GM12872 (cell line): ENCODE data around the gene LRBA.

ENCODE experiments used
- TF ChIP-seq, protein P1 (sequence below): IDR thresholded peaks from 3 replicates; pipeline ENCODE4 v1.5.1; 2011; ENCODE audit warnings: low read depth, mild to moderate bottlenecking, low read length, moderate library complexity; ENCODE audit not compliant: insufficient read depth

The LRBA gene

DNA sequence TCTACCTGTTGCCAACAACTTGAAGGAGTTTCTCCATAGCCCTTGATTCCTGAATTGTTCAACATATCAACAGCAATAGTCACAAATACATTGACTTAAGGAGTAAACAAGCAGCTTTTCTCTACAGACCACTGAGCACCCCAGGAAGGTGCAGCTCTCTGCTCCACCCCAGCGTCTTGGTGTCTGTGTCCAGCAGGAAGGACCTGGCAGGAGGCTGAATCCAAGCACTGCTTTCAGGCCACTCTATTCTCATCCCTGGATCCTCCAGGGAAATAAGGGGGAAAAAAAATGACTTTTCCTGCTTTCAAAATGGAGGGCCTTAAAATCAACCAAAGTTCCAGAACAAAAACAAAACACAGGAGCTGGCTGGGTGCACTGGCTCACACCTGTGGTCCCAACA is 593.5 kb downstream of the LRBA start:
- TF ChIP-seq, protein P1, sequence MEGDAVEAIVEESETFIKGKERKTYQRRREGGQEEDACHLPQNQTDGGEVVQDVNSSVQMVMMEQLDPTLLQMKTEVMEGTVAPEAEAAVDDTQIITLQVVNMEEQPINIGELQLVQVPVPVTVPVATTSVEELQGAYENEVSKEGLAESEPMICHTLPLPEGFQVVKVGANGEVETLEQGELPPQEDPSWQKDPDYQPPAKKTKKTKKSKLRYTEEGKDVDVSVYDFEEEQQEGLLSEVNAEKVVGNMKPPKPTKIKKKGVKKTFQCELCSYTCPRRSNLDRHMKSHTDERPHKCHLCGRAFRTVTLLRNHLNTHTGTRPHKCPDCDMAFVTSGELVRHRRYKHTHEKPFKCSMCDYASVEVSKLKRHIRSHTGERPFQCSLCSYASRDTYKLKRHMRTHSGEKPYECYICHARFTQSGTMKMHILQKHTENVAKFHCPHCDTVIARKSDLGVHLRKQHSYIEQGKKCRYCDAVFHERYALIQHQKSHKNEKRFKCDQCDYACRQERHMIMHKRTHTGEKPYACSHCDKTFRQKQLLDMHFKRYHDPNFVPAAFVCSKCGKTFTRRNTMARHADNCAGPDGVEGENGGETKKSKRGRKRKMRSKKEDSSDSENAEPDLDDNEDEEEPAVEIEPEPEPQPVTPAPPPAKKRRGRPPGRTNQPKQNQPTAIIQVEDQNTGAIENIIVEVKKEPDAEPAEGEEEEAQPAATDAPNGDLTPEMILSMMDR: no peak

DNA sequence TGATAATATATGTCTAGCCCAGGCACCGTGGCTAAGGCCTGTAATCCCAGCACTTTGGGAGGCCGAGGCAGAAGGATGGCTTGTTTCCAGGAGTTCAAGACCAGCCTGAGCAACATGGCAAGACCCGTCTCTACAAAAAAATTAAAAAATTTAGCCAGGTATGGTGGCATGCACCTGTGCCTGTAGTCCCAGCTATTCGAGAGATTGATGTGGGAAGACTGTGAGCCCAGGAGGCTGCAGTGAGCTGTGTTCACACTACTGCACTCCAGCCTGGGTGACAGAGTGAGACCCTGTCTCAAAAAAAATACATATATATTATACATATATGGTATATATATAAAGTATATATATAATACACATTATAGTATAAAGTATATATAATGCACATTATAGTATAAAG is 595.1 kb downstream of the LRBA start:
- TF ChIP-seq, protein P1: no peak

- TF ChIP-seq, protein P1: no peak
Measured at GRCh38 chr4:150418757-150419410, 596.2 kb downstream of the LRBA start.

- TF ChIP-seq, protein P1: no peak
Measured at GRCh38 chr4:150415213-150415612, 599.9 kb downstream of the LRBA start.

DNA sequence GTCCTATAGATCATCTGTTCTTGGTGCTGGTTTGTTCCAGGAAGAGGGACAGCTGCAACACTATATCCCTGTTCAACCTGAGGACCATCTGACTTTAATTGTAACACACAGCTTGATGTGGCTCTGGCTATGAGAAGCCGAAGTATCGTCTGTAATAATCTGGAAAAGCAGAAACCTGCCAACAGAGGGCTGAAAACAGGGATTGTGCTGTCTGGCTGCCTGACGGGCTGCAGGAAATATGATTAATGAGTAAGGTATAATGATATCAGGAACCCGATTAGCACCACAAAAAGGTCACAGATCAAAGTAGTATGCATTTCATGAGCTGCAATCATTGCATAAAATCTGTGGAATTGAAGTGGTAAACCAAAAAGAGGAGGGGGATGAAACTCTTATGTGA is 603.6 kb downstream of the LRBA start:
- TF ChIP-seq, protein P1: no peak

DNA sequence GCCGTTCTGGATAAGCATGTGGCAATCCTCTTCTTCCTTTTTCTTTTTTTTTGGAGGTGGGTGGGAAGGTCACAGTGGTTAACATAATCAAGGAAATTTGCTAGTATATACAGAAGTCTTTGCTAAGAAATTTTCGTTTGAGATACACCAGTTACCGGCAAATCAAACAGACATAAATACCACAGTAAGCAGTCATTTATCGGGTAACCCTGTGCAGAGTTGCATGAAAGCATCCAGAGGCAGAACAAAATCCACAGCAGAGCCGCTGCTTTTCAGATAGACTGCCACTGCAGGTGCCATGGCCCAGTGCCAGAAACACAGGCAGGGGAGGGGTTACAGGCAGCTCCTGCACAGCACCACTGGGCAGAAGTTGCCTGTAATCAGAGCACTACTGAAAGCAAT is 612.2 kb downstream of the LRBA start:
- TF ChIP-seq, protein P1: no peak

GRCh38 chr4:150401083-150401687 is 613.9 kb downstream of the LRBA start:
- TF ChIP-seq, protein P1: no peak
